GM21825 (cell line): ENCODE measurements around the gene SLC17A9.

Source experiments
- ATAC-seq: cut with Tn5 transposase; IDR thresholded peaks from one replicate; pipeline ENCODE4 v1.9.1; 2021; ENCODE audit warnings: mild to moderate bottlenecking, moderate library complexity; ENCODE audit not compliant: unreplicated experiment

Gene SLC17A9

GRCh38 chr20:62937268-62938104, 15.0 kb upstream of the SLC17A9 start:
- peak; percentile 76 for ATAC-seq

DNA sequence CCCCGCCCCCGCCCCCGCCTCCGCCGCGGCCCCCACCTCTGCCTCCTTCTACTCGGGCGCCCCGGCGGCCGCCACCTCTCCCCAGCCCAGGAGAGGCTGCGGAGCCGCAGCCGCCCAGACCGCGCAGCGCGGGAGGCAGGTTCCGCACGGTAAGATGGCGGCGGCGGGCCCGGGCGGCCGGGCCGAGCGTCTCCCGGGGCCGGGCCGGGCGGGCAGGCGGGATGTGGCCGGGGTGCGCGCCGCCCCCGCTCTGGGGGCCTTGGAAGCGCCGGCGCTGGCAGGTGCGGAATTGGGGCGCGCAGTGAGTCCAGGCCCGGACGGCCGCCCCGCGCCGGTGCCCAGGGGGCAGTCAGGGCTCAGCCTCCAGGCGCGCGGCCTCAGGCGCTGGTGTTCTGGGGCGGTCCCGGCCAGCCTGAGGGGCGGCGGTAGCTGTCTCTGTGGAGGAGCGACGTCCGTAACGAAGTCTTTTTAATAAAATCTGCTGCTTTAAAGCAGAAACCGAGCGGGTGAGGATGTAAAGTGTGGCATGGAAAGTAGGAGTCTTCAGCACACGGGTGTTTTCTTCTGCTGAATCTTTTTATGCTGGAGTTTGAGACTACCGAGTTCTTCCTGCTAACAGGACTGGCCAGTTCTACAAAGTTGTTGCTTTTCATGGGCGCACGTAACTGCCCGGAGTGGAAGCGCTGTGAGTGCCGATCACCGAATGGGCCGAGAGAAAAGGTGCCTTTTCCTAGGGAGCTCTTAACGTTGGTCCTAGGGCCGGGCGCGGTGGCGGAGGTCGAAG, 14.2 kb upstream of the SLC17A9 start, which contains the start of gene GID8:
GID8 (plus strand) TSS at position 43 of the 784 bp plus-strand sequence. CDS start 3,356 bp downstream, outside the sequence.
- ATAC-seq, result peak; percentile 43

DNA sequence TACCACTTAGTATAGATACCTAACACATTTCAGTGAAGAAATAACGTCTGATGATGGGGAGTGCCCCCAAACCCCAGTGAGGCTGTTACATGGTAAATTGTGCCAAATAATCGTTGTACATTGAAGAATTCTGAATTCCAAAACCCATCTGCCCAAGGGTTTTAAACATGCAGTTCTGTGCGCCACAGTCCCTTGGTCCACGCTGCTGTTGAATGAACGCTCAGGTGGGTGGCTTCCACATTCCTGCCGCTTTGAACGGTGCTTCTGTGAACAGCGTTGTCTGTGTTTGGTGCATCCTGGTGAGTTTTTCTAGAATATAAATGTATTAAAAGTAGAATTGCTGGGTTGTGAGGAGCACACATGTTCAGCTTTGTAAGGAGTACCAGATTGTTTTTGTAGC, 11.6 kb upstream of the SLC17A9 start:
- ATAC-seq, result no peak

- no peak for ATAC-seq
These were observed 10.7 kb upstream of the SLC17A9 start for GRCh38 chr20:62941792-62942191.

- no peak for ATAC-seq
These were observed 10.1 kb upstream of the SLC17A9 start for GRCh38 chr20:62942456-62942855.

GRCh38 chr20:62943396-62943795, 9.1 kb upstream of the SLC17A9 start:
- no peak for ATAC-seq

GRCh38 chr20:62944184-62944583, 8.3 kb upstream of the SLC17A9 start:
- ATAC-seq, result no peak

DNA sequence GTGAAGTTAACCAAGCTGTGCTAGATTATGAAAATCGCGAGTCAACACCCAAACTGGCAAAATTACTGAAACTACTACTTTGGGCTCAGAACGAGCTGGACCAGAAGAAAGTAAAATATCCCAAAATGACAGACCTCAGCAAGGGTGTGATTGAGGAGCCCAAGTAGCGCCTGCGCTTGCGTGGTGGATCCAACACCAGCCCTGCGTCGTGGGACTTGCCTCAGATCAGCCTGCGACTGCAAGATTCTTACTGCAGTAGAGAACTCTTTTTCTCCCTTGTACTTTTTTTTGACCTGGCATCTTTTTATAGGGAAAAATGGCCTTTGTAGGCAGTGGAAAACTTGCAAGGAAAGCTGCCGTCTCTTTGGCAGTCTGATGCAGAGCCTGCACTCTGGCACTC, 7.8 kb upstream of the SLC17A9 start:
- no peak for ATAC-seq

- ATAC-seq, result no peak
These were observed 6.7 kb upstream of the SLC17A9 start for GRCh38 chr20:62945771-62946339.

DNA sequence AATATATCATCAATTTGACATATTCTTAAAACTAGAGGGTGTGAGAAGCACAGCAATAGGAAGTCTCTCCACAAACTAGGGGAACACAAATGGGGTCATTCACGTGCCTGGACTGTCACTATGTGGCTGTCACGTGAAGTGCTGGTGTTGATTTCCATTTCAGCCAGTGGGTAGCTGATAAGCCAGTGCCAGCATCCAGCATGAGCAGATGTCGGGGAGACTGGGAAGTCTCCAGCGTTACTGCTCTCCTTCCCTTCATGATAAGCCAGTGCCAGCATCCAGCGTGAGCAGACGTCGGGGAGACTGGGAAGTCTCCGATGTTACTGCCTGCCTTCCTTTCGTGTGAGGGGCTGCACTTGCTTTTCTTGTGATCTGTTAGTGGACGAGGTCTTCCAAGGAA, 5.6 kb upstream of the SLC17A9 start:
- ATAC-seq, result no peak

GRCh38 chr20:62947532-62948300, 4.8 kb upstream of the SLC17A9 start:
- no peak for ATAC-seq

GRCh38 chr20:62949153-62949821, 3.2 kb upstream of the SLC17A9 start:
- no peak for ATAC-seq

DNA sequence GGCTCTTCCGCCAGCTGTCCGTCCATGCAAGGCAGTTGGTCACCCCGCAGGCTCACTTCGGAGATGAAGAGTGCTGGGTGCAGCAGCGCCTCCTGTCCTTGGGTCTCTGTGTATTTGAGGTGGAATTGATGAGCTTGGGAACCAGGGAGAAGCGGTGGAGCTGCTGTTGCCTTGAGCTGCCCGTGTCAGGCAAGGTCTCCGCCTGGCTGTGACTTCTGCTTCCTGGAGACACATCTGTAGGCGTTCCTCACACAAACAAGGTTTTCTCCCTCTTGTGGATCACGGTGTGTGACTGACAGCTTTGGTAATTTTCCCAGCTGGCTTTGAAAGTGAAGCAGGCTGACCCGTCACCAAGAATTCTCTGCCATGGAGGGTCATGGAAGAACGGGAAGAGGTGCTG, 2.5 kb upstream of the SLC17A9 start:
- no peak for ATAC-seq

DNA sequence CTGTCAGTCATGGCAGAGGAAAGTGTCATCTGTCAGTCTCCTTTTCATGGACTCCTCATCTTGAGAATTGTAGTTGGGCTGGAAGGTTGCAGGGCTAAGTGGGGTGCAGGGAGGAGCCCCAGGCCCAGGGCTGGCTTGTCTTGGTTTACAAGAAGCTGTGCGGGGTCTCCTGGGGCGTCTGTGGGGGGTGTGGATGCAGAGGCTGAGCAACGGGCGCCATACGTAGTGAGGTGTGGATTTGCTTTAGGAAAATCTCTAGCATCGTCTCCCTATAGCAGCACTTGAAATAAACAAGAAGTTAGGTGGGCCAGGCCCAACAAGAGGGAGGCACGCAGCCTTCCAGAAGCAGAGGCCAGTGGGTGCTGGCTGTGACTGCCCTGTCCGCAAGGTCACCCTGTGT, 1.8 kb upstream of the SLC17A9 start:
- ATAC-seq, result no peak

- no peak for ATAC-seq
These were observed 1.2 kb upstream of the SLC17A9 start for GRCh38 chr20:62951143-62951895.

- no peak for ATAC-seq
These were observed 575 bp upstream of the SLC17A9 start for GRCh38 chr20:62951896-62952372.

- no peak for ATAC-seq
These were observed 694 bp downstream of the SLC17A9 start for GRCh38 chr20:62952968-62953838.

- peak; percentile 62 for ATAC-seq
These were observed 1.6 kb downstream of the SLC17A9 start for GRCh38 chr20:62953839-62954703.
